Transverse colon (tissue), 4 donors: Measurements from ENCODE around the gene PLXNA2. TPM values are rescaled to one million over a fixed set of nuclear protein-coding genes. Genes with fewer than 3 reads are reported as not detected.
A peak's percentile ranks its signal among the peaks of the same experiment; 100 is the strongest.

Experiments
- DNase-seq: peaks from one replicate; pipeline ENCODE4 v3.0.0-alpha.2; 2019
- H3K27ac ChIP-seq, 4 donors: fragments of 200-600 bp; sonication (generic); 2 replicates each; pipeline ENCODE4 v1.5.1; 2016 to 2018; ENCODE audit warnings: inconsistent platforms in 4 of 4
- H3K27me3 ChIP-seq: fragments of 200-600 bp; sonication (generic); 2 replicates; pipeline ENCODE4 v1.5.1; 2017; ENCODE audit warnings: inconsistent platforms
- H3K36me3 ChIP-seq, 4 donors: fragments of 200-600 bp; sonication (generic); 2 replicates each; pipeline ENCODE4 v1.5.1; 2017 to 2019; ENCODE audit warnings: inconsistent platforms in 4 of 4
- H3K4me1 ChIP-seq, 4 donors: fragments of 200-600 bp; sonication (generic); 2 replicates each; pipeline ENCODE4 v1.5.1; 2017 to 2020; ENCODE audit warnings: inconsistent platforms in 4 of 4
- H3K4me3 ChIP-seq, 4 donors: fragments of 200-600 bp; sonication (generic); 1 replicate in 1 of 4; 2 replicates in 3 of 4; pipeline versions ENCODE4 v1.5.1 to v1.6.1; 2017 to 2019; ENCODE audit warnings: inconsistent platforms in 4 of 4
- H3K9me3 ChIP-seq, 2 donors: fragments of 200-600 bp; sonication (generic); 2 replicates each; pipeline ENCODE4 v1.5.1; 2017 to 2019; ENCODE audit warnings: inconsistent platforms in 2 of 2
- CTCF ChIP-seq, 5 experiments: fragments of 200-600 bp in 3 of 5; fragments of 450-650 bp in 2 of 5; sonication (generic) in 3 of 5; IDR thresholded peaks; 1 replicate in 2 of 5; 2 replicates in 3 of 5; pipeline ENCODE4 v1.5.1; 2016 to 2017; ENCODE audit warnings: antibody characterized with exemption in 5 of 5, inconsistent platforms in 3 of 5, mild to moderate bottlenecking in 2 of 5, moderate library complexity in 1 of 5
- EP300 ChIP-seq: sonication (generic); formaldehyde crosslinking; IDR thresholded peaks from one replicate; pipeline ENCODE4 v1.6.1; 2017; ENCODE audit warnings: antibody characterized with exemption, low read depth
- POLR2A ChIP-seq: fragments of 450-650 bp; IDR thresholded peaks from one replicate; pipeline ENCODE4 v1.6.1; 2016; ENCODE audit warnings: antibody characterized with exemption, mild to moderate bottlenecking, moderate library complexity
- POLR2AphosphoS5 ChIP-seq, 3 donors: sonication (generic); formaldehyde crosslinking; IDR thresholded peaks; one replicate each; pipeline ENCODE4 v1.6.1; 2016; ENCODE audit warnings: antibody characterized with exemption in 3 of 3
- WGBS, 2 donors: methylation state at CpG; one replicate each; pipeline ENCODE4 v1.1.5; 2018; ENCODE audit warnings: low coverage in 1 of 2; 5-methylcytosine and 5-hydroxymethylcytosine counted together
- in situ Hi-C, 4 donors: fragments of 200-750 bp; cut with MboI; loops; one replicate each; pipeline versions ENCODE4 v1.15.0 to v1.15.1; 2017; ENCODE audit warnings: low sequenced_read_pairs in 3 of 4, low pct_ligation_motif_present in 1 of 4, low pct_unique_long_range_greater_than_20kb in 1 of 4
- intact Hi-C: fragments of 100-400 bp; cut with DNase I; formaldehyde crosslinking; loops from one replicate; pipeline ENCODE4 v1.15.1; 2023; ENCODE audit warnings: low total_unique reads
- total RNA-seq, 4 donors: library from RNA; depleted of rRNA; stranded (reverse); fragments of >200 nt; gene quantifications; one replicate each; pipeline ENCODE4 v1.1.0, GENCODE V29; 2016

Gene PLXNA2
- total RNA-seq, 4 donors from 2014 or later: 77.4 to 140 (median 85.5) TPM

GRCh38 chr1:208100906-208101305 is 143.3 kb downstream of the PLXNA2 start:
- Histone ChIP-seq H3K4me3 (no peak overlapping the region), H3K27ac (peak overlapping the region in 1 of 4 donors; percentile 27), H3K36me3 (no peaks in the 10 kb centered on the region), H3K9me3 (no peaks in the 10 kb centered on the region), H3K27me3 (no peaks in the 10 kb centered on the region), H3K4me1 (peaks cover 5 to 21% (median 11%) of the 10 kb centered on the region in 4 donors)
- DNase-seq: no peak
- TF ChIP-seq EP300 (no peak), POLR2A (no peak), CTCF (IDR thresholded peaks at IDR 0.05) (no peak), POLR2AphosphoS5 (IDR thresholded peaks at IDR 0.05) (no peak)
- 61% methylated on average over 5 of the region's 5 CpGs; no CpG with 5 or more reads in 1 of the 2 donors for WGBS, 2 donors
- intact Hi-C loops (no loop called here), in situ Hi-C loops (no loop called here)

GRCh38 chr1:208100106-208100505 is 144.1 kb downstream of the PLXNA2 start:
- no peak for DNase-seq
- Histone ChIP-seq H3K36me3 (peaks cover 0 to 3% (median 0%) of the 10 kb centered on the region in 4 donors), H3K27me3 (no peaks in the 10 kb centered on the region), H3K27ac (no peak overlapping the region), H3K9me3 (no peaks in the 10 kb centered on the region), H3K4me1 (peaks cover 0 to 16% (median 9%) of the 10 kb centered on the region in 4 donors), H3K4me3 (no peak overlapping the region)
- TF ChIP-seq POLR2A: no peak
- TF ChIP-seq CTCF (IDR thresholded peaks at IDR 0.05): no peak
- no peak for TF ChIP-seq POLR2AphosphoS5 (IDR thresholded peaks at IDR 0.05)
- no peak for TF ChIP-seq EP300
- in situ Hi-C loops (no loop called here), intact Hi-C loops (no loop called here)
- WGBS, 2 donors: 50 to 69% methylated on average over 2 to 4 of the region's 4 CpGs

GRCh38 chr1:208098773-208099172 is 145.4 kb downstream of the PLXNA2 start:
- no peak overlapping the region for H3K4me3 ChIP-seq
- 79% methylated on average over 7 of the region's 7 CpGs; no CpG with 5 or more reads in 1 of the 2 donors for WGBS, 2 donors
- H3K27me3 ChIP-seq: no peaks in the 10 kb centered on the region
- peaks cover 0 to 16% (median 9%) of the 10 kb centered on the region in 4 donors for H3K4me1 ChIP-seq
- H3K36me3 ChIP-seq: peaks cover 0 to 8% (median 2%) of the 10 kb centered on the region in 4 donors
- H3K27ac ChIP-seq: no peak overlapping the region
- intact Hi-C loops (no loop called here), in situ Hi-C loops (no loop called here)
- H3K9me3 ChIP-seq: no peaks in the 10 kb centered on the region
- TF ChIP-seq EP300: no peak
- TF ChIP-seq POLR2AphosphoS5 (IDR thresholded peaks at IDR 0.05): no peak
- TF ChIP-seq POLR2A: no peak
- TF ChIP-seq CTCF (IDR thresholded peaks at IDR 0.05): no peak
- no peak for DNase-seq

- Histone ChIP-seq H3K27ac (no peak overlapping the region), H3K4me1 (peaks cover 0 to 15% (median 5%) of the 10 kb centered on the region in 4 donors), H3K36me3 (peaks cover 0 to 14% (median 4%) of the 10 kb centered on the region in 4 donors), H3K27me3 (no peaks in the 10 kb centered on the region), H3K4me3 (no peak overlapping the region), H3K9me3 (no peaks in the 10 kb centered on the region)
- in situ Hi-C loops (no loop called here), intact Hi-C loops (no loop called here)
- peak; percentile 61 for DNase-seq
- TF ChIP-seq EP300: no peak
- no peak for TF ChIP-seq POLR2AphosphoS5 (IDR thresholded peaks at IDR 0.05)
- TF ChIP-seq POLR2A: no peak
- TF ChIP-seq CTCF (IDR thresholded peaks at IDR 0.05): peak; percentile 51 to 76 (median 68)
- 41 to 60% methylated on average over 1 to 4 of the region's 4 CpGs for WGBS, 2 donors
Observed at GRCh38 chr1:208093754-208094719, 150.1 kb downstream of the PLXNA2 start.
